Activated CD4-positive, alpha-beta T cell treated with anti-CD3 and anti-CD28 coated beads, Interleukin-2, Interleukin-6, amounts not matched to agents 100 ng/mL and 50 ng/mL, durations not matched to agents 16 hours and 8 hours (primary cell): ENCODE measurements around the gene TOX2.

ENCODE experiments used
- DNase-seq: peaks from one replicate; pipeline ENCODE4 v3.0.0-alpha.2; 2020

The TOX2 gene

DNA sequence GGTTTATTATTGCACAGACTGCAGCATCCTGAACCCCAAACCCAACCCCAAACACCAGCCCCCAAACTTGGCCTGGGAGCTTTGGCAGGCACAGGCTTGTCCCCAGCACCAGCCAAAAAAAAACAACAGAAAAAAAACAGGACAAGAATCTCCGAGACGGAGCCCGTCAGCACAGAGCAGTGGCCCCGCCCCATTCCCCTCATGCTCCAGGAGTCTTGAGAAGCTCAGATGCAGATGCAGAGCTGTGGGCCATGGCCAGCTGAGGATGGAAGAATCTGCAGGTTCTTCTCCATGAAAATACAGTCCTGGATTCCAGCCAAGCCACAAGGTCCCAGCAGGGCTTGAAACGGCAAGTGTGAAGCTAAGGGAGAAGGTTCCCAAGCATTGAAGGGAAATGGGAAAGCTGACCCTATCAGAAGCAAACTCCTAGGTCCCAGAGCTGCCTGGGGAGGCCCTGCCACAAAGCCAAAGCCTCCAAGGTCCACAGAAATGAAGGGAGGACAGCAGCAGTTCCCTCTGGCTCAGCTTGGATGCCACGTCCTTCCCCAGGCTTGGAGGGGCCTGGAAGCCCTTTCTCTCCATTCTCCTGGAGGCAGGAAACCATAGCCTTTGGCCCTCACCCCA is 197.2 kb downstream of the TOX2 start:
- no peak for DNase-seq

- no peak for DNase-seq
Measured at GRCh38 chr20:44112456-44112855, 197.8 kb downstream of the TOX2 start.

DNA sequence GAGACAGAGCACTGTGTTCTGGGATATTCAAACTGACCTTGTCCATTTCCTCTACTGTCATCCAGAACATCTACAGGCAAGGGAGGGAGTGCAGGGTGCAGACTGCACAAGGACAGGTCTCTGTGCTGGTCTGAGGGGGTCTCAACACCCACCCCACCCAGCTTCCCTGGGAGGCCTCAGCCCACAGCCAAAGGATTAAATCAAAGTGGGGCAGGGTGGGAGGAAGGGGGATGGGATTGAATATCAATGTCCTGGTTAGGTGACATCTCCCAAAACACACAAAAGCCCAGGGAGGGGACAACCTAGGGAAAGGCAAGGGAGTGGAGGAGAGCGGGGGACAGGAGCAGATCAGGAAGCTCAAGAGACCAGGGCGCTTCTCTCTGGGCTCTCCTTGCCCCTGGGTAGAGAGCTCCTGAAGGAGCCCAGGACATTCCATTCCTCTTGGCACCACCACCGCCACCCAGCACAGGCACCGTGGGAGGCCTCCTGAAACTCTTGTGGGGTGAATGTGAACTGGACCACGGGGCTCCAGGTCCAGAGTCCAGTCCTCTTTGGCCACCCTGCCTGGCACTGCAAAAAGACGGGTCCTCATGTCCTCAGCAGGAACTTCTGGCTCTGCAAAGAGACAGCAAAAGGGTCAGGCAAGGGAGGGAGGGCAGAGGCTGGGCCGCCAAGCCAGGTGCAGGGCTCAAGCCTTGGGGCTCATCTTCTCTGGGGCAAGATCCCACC is 198.4 kb downstream of the TOX2 start:
- no peak for DNase-seq

DNA sequence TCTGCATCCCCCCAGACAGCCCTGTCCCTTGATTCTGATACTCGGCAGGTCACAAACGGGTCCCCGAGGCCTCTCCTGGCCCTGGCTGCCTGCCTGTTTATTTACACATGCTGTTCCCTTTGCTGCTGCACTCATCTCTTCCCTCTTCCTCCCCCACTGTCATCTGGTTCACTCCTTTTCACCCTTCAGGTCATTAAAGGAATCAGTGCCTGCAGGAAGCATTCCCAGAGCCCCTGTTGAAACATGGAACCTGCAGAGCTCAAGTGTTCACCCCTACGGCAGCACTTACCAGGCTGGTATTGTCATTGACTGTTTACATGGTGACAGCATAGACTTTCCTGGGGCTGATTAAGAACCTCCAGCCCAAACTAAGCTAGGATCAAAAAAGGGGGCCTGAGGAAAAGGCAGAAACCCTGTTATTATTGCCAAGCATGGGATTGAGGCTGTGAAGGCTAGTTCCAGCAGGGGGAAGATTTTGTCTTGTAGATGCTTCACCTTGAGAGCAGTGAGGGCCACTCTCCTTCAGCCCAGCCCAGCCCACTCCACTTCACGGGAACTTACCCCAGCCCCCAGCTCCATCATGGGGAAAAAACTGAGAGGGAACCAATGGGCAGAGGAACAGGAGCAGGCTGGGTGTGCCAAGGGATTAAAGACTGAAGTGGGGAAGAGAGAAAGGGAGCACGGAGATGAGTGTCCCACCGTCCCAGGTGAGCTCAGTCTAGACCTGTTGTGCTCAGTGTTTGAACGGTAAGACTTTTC is 199.1 kb downstream of the TOX2 start:
- DNase-seq: no peak

GRCh38 chr20:44115181-44115580 is 200.5 kb downstream of the TOX2 start:
- DNase-seq: no peak

- DNase-seq: no peak
Measured at GRCh38 chr20:44115762-44116644, 201.4 kb downstream of the TOX2 start.

GRCh38 chr20:44117296-44118184 is 202.9 kb downstream of the TOX2 start:
- DNase-seq: no peak

DNA sequence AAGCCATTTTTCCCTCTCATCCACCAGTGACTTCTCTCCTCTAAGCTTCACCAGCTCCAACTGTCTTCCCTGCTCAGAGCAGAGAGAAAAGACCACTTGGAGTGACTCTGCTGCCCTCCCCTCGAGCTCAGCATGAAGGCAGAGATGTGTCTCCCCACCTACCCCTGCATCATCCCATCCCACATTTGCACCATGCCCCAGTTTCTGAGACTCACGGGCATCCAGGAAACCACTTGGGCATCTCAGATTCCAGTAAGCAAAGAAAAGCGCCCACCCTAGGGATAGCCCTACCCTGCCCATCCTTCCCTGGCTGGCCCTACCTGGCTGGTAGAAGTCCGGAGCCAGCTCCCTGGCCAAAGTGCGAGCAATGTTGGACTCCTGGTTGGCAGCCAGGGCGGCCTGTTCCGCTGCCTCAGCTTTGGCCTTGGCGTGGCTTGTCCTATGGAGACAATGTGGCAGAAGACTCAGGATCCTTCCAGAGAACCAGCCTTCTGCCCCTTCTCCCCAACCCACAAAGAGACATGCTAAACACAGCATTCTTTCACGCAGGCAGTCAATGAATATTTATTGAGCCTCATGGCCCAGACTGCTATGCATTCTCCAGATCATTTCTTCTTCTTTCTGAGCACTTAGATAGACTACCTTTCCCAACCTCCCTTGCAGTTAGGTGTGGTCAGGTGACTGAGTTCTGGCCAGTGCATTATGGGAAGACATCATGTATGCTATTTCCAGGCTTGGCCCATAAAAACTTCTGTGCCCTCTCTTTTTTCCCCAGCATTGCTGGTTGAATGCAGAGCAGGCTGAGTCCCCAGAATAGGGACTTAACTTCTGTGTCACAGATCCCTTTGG is 203.8 kb downstream of the TOX2 start:
- DNase-seq: no peak
